Mesenchymal stem cell (in vitro differentiated cells and primary cell): ENCODE measurements around the gene TPM3.

Experiments
- DNase-seq: peaks from one replicate; pipeline ENCODE4 v3.0.0-alpha.2; 2013
- H2AFZ ChIP-seq: one replicate; pipeline ENCODE4 v1.6.1; 2013; ENCODE audit warnings: low read depth, mild to moderate bottlenecking, control low read depth, inconsistent platforms, low read length, moderate library complexity
- H2AK5ac ChIP-seq: 2 replicates; pipeline ENCODE4 v1.6.1; 2013; ENCODE audit warnings: low read length, moderate library complexity, mild to moderate bottlenecking, inconsistent platforms; ENCODE audit not compliant: severe bottlenecking
- H2BK120ac ChIP-seq: one replicate; pipeline ENCODE4 v1.6.1; 2013; ENCODE audit warnings: low read depth, mild to moderate bottlenecking, inconsistent platforms, low read length, moderate library complexity
- H2BK12ac ChIP-seq, 2 experiments: one replicate each; pipeline ENCODE4 v1.6.1; 2013; ENCODE audit warnings: inconsistent platforms in 2 of 2, low read length in 2 of 2, mild to moderate bottlenecking in 2 of 2, moderate library complexity in 2 of 2, control low read depth in 1 of 2
- H2BK15ac ChIP-seq: one replicate; pipeline ENCODE4 v1.6.1; 2013; ENCODE audit warnings: mild to moderate bottlenecking, low read depth, inconsistent platforms; ENCODE audit not compliant: poor library complexity, severe bottlenecking
- H2BK5ac ChIP-seq: 2 replicates; pipeline ENCODE4 v1.6.1; 2013; ENCODE audit warnings: low read depth, mild to moderate bottlenecking, low read length, control low read depth, inconsistent platforms; ENCODE audit not compliant: poor library complexity, severe bottlenecking
- H3K14ac ChIP-seq, 2 experiments: one replicate each; pipeline ENCODE4 v1.6.1; 2013; ENCODE audit warnings: inconsistent platforms in 2 of 2, low read length in 2 of 2, control low read depth in 1 of 2, mild to moderate bottlenecking in 1 of 2, moderate library complexity in 1 of 2
- H3K18ac ChIP-seq, 2 experiments: one replicate each; pipeline ENCODE4 v1.6.1; 2013; ENCODE audit warnings: inconsistent platforms in 2 of 2, low read length in 2 of 2, control low read depth in 1 of 2, low read depth in 1 of 2, mild to moderate bottlenecking in 1 of 2
- H3K23ac ChIP-seq, 2 experiments: one replicate each; pipeline ENCODE4 v1.6.1; 2013; ENCODE audit warnings: inconsistent platforms in 2 of 2, low read length in 2 of 2, mild to moderate bottlenecking in 2 of 2, moderate library complexity in 2 of 2, control low read depth in 1 of 2
- H3K27ac ChIP-seq: 2 replicates; pipeline ENCODE4 v1.5.1; 2013; ENCODE audit warnings: mild to moderate bottlenecking, moderate library complexity, low read length, control low read depth, inconsistent platforms; ENCODE audit not compliant: poor library complexity, severe bottlenecking
- H3K27me3 ChIP-seq, 2 experiments: 2 replicates each; pipeline versions ENCODE4 v1.6.1 to v1.7.0; 2013; ENCODE audit warnings: low read length in 2 of 2, mild to moderate bottlenecking in 2 of 2, moderate library complexity in 2 of 2, control low read depth in 1 of 2, inconsistent platforms in 1 of 2; ENCODE audit not compliant: control insufficient read depth in 1 of 2, insufficient read depth in 1 of 2
- H3K36me3 ChIP-seq, 2 experiments: 2 replicates each; pipeline versions ENCODE4 v1.6.1 to v1.7.0; 2013; ENCODE audit warnings: low read length in 2 of 2, control low read depth in 1 of 2, inconsistent platforms in 1 of 2, low read depth in 1 of 2, mild to moderate bottlenecking in 1 of 2; ENCODE audit not compliant: insufficient read depth in 2 of 2, control insufficient read depth in 1 of 2
- H3K4ac ChIP-seq, 2 experiments: one replicate each; pipeline ENCODE4 v1.6.1; 2013; ENCODE audit warnings: inconsistent platforms in 2 of 2, low read length in 2 of 2, mild to moderate bottlenecking in 2 of 2, moderate library complexity in 2 of 2, control low read depth in 1 of 2, low read depth in 1 of 2
- H3K4me1 ChIP-seq: 2 replicates; pipeline ENCODE4 v1.6.1; 2013; ENCODE audit warnings: low read depth, low read length, control low read depth; ENCODE audit not compliant: control insufficient read depth, insufficient read depth
- H3K4me2 ChIP-seq: 2 replicates; pipeline ENCODE4 v1.6.1; 2013; ENCODE audit warnings: low read length, mild to moderate bottlenecking, inconsistent platforms; ENCODE audit not compliant: poor library complexity, severe bottlenecking
- H3K4me3 ChIP-seq, 2 experiments: 2 replicates each; pipeline versions ENCODE4 v1.5.1 to v1.7.0; 2013; ENCODE audit warnings: low read length in 2 of 2, mild to moderate bottlenecking in 2 of 2, control low read depth in 1 of 2, low read depth in 1 of 2; ENCODE audit not compliant: insufficient read depth in 1 of 2
- H3K79me1 ChIP-seq: replicated peaks from 2 replicates; pipeline ENCODE4 v1.6.1; 2013; ENCODE audit warnings: mild to moderate bottlenecking, control low read depth, low read length, inconsistent platforms; ENCODE audit not compliant: poor library complexity, severe bottlenecking
- H3K9ac ChIP-seq: 2 replicates; pipeline ENCODE4 v1.7.0; 2013; ENCODE audit warnings: mild to moderate bottlenecking, low read length, moderate library complexity
- H3K9me3 ChIP-seq: 2 replicates; pipeline ENCODE4 v1.7.0; 2013; ENCODE audit warnings: mild to moderate bottlenecking, low read length; ENCODE audit not compliant: control insufficient read depth
- H4K8ac ChIP-seq: one replicate; pipeline ENCODE4 v1.6.1; 2013; ENCODE audit warnings: inconsistent platforms, mild to moderate bottlenecking, low read length, moderate library complexity
- H4K91ac ChIP-seq: one replicate; pipeline ENCODE4 v1.6.1; 2013; ENCODE audit warnings: mild to moderate bottlenecking, low read length, inconsistent platforms
- WGBS: methylation state at CpG from one replicate; pipeline ENCODE4 v1.1.7; 2013; ENCODE audit warnings: mixed read lengths; 5-methylcytosine and 5-hydroxymethylcytosine counted together

Gene TPM3

GRCh38 chr1:154166207-154166606, 25.7 kb downstream of the TPM3 start:
- Histone ChIP-seq H2BK12ac (no peak overlapping the region), H4K91ac (no peak overlapping the region), H2BK120ac (no peak overlapping the region), H3K4me1 (no peaks in the 10 kb centered on the region), H3K14ac (no peak overlapping the region), H3K18ac (no peak overlapping the region), H2BK5ac (no peak overlapping the region), H3K36me3 (peaks cover 48 to 97% of the 10 kb centered on the region in 2 experiments), H3K4ac (no peak overlapping the region), H2AK5ac (no peak overlapping the region), H3K4me2 (no peak overlapping the region), H2AFZ (no peak overlapping the region), H3K27ac (no peak overlapping the region), H3K27me3 (no peaks in the 10 kb centered on the region), H3K4me3 (no peak overlapping the region), H3K23ac (no peak overlapping the region), H3K79me1 (peaks cover 31% of the 10 kb centered on the region), H3K9ac (no peak overlapping the region), H2BK15ac (no peak overlapping the region), H3K9me3 (no peaks in the 10 kb centered on the region), H4K8ac (no peak overlapping the region)
- WGBS, result 91% methylated on average over 1 of the region's 1 CpG
- no peak for DNase-seq

GRCh38 chr1:154159554-154159953, 32.3 kb downstream of the TPM3 start:
- Histone ChIP-seq H2BK120ac (no peak overlapping the region), H3K36me3 (peaks cover 35 to 96% of the 10 kb centered on the region in 2 experiments), H3K4me3 (no peak overlapping the region), H3K14ac (no peak overlapping the region), H2AK5ac (no peak overlapping the region), H2BK12ac (no peak overlapping the region), H3K9me3 (peaks cover 3% of the 10 kb centered on the region), H3K18ac (no peak overlapping the region), H3K79me1 (peaks cover 22% of the 10 kb centered on the region), H2BK15ac (no peak overlapping the region), H3K9ac (no peak overlapping the region), H2AFZ (no peak overlapping the region), H4K8ac (no peak overlapping the region), H3K4me2 (no peak overlapping the region), H3K4ac (no peak overlapping the region), H3K27ac (no peak overlapping the region), H4K91ac (no peak overlapping the region), H3K4me1 (no peaks in the 10 kb centered on the region), H2BK5ac (no peak overlapping the region), H3K23ac (no peak overlapping the region), H3K27me3 (no peaks in the 10 kb centered on the region)
- DNase-seq, result no peak

- H3K4me3 ChIP-seq, result no peak overlapping the region
These were observed 33.4 kb downstream of the TPM3 start for GRCh38 chr1:154158307-154159125.

GRCh38 chr1:154157520-154158306, 34.2 kb downstream of the TPM3 start:
- no peak overlapping the region for H3K14ac ChIP-seq
- no peak overlapping the region for H3K27ac ChIP-seq
- no peak overlapping the region for H3K4me2 ChIP-seq
- H3K4ac ChIP-seq, result no peak overlapping the region
- no peak overlapping the region for H2BK5ac ChIP-seq
- peaks cover 29 to 81% of the 10 kb centered on the region in 2 experiments for H3K36me3 ChIP-seq
- H2BK120ac ChIP-seq, result no peak overlapping the region
- H3K9ac ChIP-seq, result no peak overlapping the region
- peaks cover 3% of the 10 kb centered on the region for H3K9me3 ChIP-seq
- H3K4me3 ChIP-seq, result no peak overlapping the region
- H4K91ac ChIP-seq, result no peak overlapping the region
- H3K18ac ChIP-seq, result no peak overlapping the region
- H3K27me3 ChIP-seq, result no peaks in the 10 kb centered on the region
- DNase-seq, result no peak
- H3K23ac ChIP-seq, result no peak overlapping the region
- H2BK15ac ChIP-seq, result no peak overlapping the region
- H2BK12ac ChIP-seq, result no peak overlapping the region
- WGBS, result 86% methylated on average over 4 of the region's 7 CpGs
- no peaks in the 10 kb centered on the region for H3K4me1 ChIP-seq
- H4K8ac ChIP-seq, result no peak overlapping the region
- H3K79me1 ChIP-seq, result peaks cover 12% of the 10 kb centered on the region
- no peak overlapping the region for H2AFZ ChIP-seq
- no peak overlapping the region for H2AK5ac ChIP-seq

More at GRCh38 chr1:154158307-154159125, 33.4 kb downstream of the TPM3 start:
- Histone ChIP-seq H3K23ac (no peak overlapping the region), H3K9ac (peak overlapping the region; percentile 7), H3K79me1 (peaks cover 15% of the 10 kb centered on the region), H2AFZ (no peak overlapping the region), H3K27ac (no peak overlapping the region), H3K4me1 (no peaks in the 10 kb centered on the region), H4K91ac (no peak overlapping the region), H3K4me2 (no peak overlapping the region), H3K27me3 (no peaks in the 10 kb centered on the region), H3K14ac (peak overlapping the region in 1 of 2 experiments; percentile 17), H3K9me3 (peaks cover 3% of the 10 kb centered on the region), H3K4ac (no peak overlapping the region), H2BK12ac (no peak overlapping the region), H3K18ac (no peak overlapping the region), H2AK5ac (no peak overlapping the region), H2BK5ac (no peak overlapping the region), H3K36me3 (peaks cover 29 to 89% of the 10 kb centered on the region in 2 experiments), H2BK15ac (no peak overlapping the region), H2BK120ac (no peak overlapping the region), H4K8ac (no peak overlapping the region)
- 99% methylated on average over 8 of the region's 8 CpGs for WGBS
- no peak for DNase-seq
